PC-9 (cell line): Measurements from ENCODE around the gene ZNF408.

ENCODE experiments used
- CTCF ChIP-seq: fragments of 200-600 bp; sonication (generic); conservative IDR thresholded peaks from 2 replicates; pipeline ENCODE4 v1.6.1; 2017; ENCODE audit warnings: mixed run types, antibody characterized with exemption, mild to moderate bottlenecking, moderate library complexity
- EZH2 ChIP-seq: fragments of 200-600 bp; sonication (generic); IDR thresholded peaks from 2 replicates; pipeline ENCODE4 v1.8.0; 2017; ENCODE audit warnings: antibody characterized with exemption, low read depth

- TF ChIP-seq EZH2 (no peak), CTCF (no peak)
Observed at GRCh38 chr11:46663277-46663940, 37.4 kb upstream of the ZNF408 start.
